ENCODE data around the gene SLC5A6. TPM values are rescaled to one million over a fixed set of nuclear protein-coding genes. Genes with fewer than 3 reads are reported as not detected.

Gene SLC5A6
- total RNA-seq, 2 experiments from 2014 or later = 41.5 to 47.4 TPM

Other genes starting within 250 kb of the SLC5A6 start
- under 1 TPM; 0.52 to 0.95 TPM for gene MAPRE3, start 241.6 kb downstream of the SLC5A6 start, total RNA-seq
- 10 to 100 TPM; 73.7 to 75.6 TPM for gene TMEM214, start 179.3 kb downstream of the SLC5A6 start, total RNA-seq
- gene AGBL5, start 160.6 kb downstream of the SLC5A6 start, total RNA-seq = 10 to 100 TPM; 13.9 to 14.8 TPM
- gene OST4, start 140.6 kb downstream of the SLC5A6 start, total RNA-seq = 100 to 1,000 TPM; 334 to 346 TPM
- 1 to 10 TPM; 1.1 to 1.4 TPM for gene EMILIN1, start 133.7 kb downstream of the SLC5A6 start, total RNA-seq
- gene KHK, start 125.5 kb downstream of the SLC5A6 start, total RNA-seq = 10 to 100 TPM; 12.1 to 12.4 TPM
- under 1 TPM; 0.61 to 0.94 TPM for gene CGREF1, start 93.1 kb downstream of the SLC5A6 start, total RNA-seq
- under 1 TPM; 0.23 to 0.45 TPM for gene ABHD1, start 88.5 kb downstream of the SLC5A6 start, total RNA-seq
- 10 to 100 TPM; 66.5 to 72.1 TPM for gene PREB, start 77.6 kb downstream of the SLC5A6 start, total RNA-seq
- not detected for gene PRR30, start 72.9 kb downstream of the SLC5A6 start, total RNA-seq
- not detected for gene TCF23, start 63.3 kb downstream of the SLC5A6 start, total RNA-seq
- 10 to 100 TPM; 60.2 to 64.7 TPM for gene ATRAID, start 227 bp downstream of the SLC5A6 start, total RNA-seq
- 10 to 100 TPM; 83.7 to 85.1 TPM for gene CAD, start 5.1 kb upstream of the SLC5A6 start, total RNA-seq
- not detected for gene SLC30A3, start 50.8 kb upstream of the SLC5A6 start, total RNA-seq
- not detected for gene DNAJC5G, start 63.2 kb upstream of the SLC5A6 start, total RNA-seq
- under 1 TPM; 0.26 to 0.31 TPM for gene TRIM54, start 70.2 kb upstream of the SLC5A6 start, total RNA-seq
- 1 to 10 TPM; 2.2 to 2.6 TPM for gene UCN, start 96.2 kb upstream of the SLC5A6 start, total RNA-seq
- gene MPV17, start 110.8 kb upstream of the SLC5A6 start, total RNA-seq = 10 to 100 TPM; 78.0 to 80.5 TPM
- 10 to 100 TPM; 60.9 to 62.6 TPM for gene GTF3C2, start 144.5 kb upstream of the SLC5A6 start, total RNA-seq
- gene EIF2B4, start 158.1 kb upstream of the SLC5A6 start, total RNA-seq = 10 to 100 TPM; 34.5 to 37.0 TPM
- gene SNX17, start 158.3 kb upstream of the SLC5A6 start, total RNA-seq = 100 to 1,000 TPM; 119 to 120 TPM
- 10 to 100 TPM; 11.8 to 13.3 TPM for gene ZNF513, start 168.5 kb upstream of the SLC5A6 start, total RNA-seq
- gene PPM1G, start 197.3 kb upstream of the SLC5A6 start, total RNA-seq = 100 to 1,000 TPM; 130 to 136 TPM
- gene NRBP1, start 216.4 kb upstream of the SLC5A6 start, total RNA-seq = 10 to 100 TPM; 91.2 to 91.3 TPM
- gene KRTCAP3, start 230.1 kb upstream of the SLC5A6 start, total RNA-seq = 1 to 10 TPM; 5.6 to 6.6 TPM

Measured in activated CD8-positive, alpha-beta T cell treated with anti-CD3 and anti-CD28 coated beads, Interleukin-2, amount 10 ng/mL, durations not matched to agents 7 days and 5 days (primary cell).